GM18517 (cell line): ENCODE data around the gene ANK3.

Experiments
- ATAC-seq: cut with Tn5 transposase; IDR thresholded peaks from one replicate; pipeline ENCODE4 v1.9.1; 2021; ENCODE audit warnings: mild to moderate bottlenecking, moderate library complexity; ENCODE audit not compliant: unreplicated experiment

The ANK3 gene

GRCh38 chr10:60188548-60188947 lies 201.1 kb downstream of the ANK3 start:
- ATAC-seq: no peak

- no peak for ATAC-seq
Observed at GRCh38 chr10:60187691-60188090, 202.0 kb downstream of the ANK3 start.

GRCh38 chr10:60186315-60187071 lies 203.2 kb downstream of the ANK3 start:
- no peak for ATAC-seq

GRCh38 chr10:60185421-60185820 lies 204.3 kb downstream of the ANK3 start:
- ATAC-seq: no peak

- no peak for ATAC-seq
Observed at GRCh38 chr10:60182691-60183090, 207.0 kb downstream of the ANK3 start.

GRCh38 chr10:60176925-60177324 lies 212.8 kb downstream of the ANK3 start:
- ATAC-seq: no peak

- no peak for ATAC-seq
Observed at GRCh38 chr10:60175441-60175971, 214.2 kb downstream of the ANK3 start.

GRCh38 chr10:60172363-60172990 lies 217.2 kb downstream of the ANK3 start:
- ATAC-seq: no peak

- no peak for ATAC-seq
Observed at GRCh38 chr10:60171436-60172013, 218.2 kb downstream of the ANK3 start.

GRCh38 chr10:60170250-60170649 lies 219.4 kb downstream of the ANK3 start:
- ATAC-seq: no peak

GRCh38 chr10:60169111-60169510 lies 220.6 kb downstream of the ANK3 start:
- ATAC-seq: no peak

GRCh38 chr10:60167050-60167449 lies 222.6 kb downstream of the ANK3 start:
- no peak for ATAC-seq

- ATAC-seq: no peak
Observed at GRCh38 chr10:60163786-60164185, 225.9 kb downstream of the ANK3 start.

GRCh38 chr10:60162631-60163030 lies 227.0 kb downstream of the ANK3 start:
- no peak for ATAC-seq

- no peak for ATAC-seq
Observed at GRCh38 chr10:60155943-60156683, 233.6 kb downstream of the ANK3 start.

GRCh38 chr10:60155099-60155877 lies 234.4 kb downstream of the ANK3 start:
- no peak for ATAC-seq

GRCh38 chr10:60149003-60149402 lies 240.7 kb downstream of the ANK3 start:
- ATAC-seq: no peak

GRCh38 chr10:60148266-60148840 lies 241.3 kb downstream of the ANK3 start:
- no peak for ATAC-seq

GRCh38 chr10:60147576-60148265 lies 242.0 kb downstream of the ANK3 start:
- ATAC-seq: no peak

- ATAC-seq: no peak
Observed at GRCh38 chr10:60147025-60147424, 242.7 kb downstream of the ANK3 start.
